Kasumi-1 (cell line): ENCODE results near the gene LSP1.
"Not testable (repeated sequence)": the region's sequence is repeated elsewhere in the genome, so short reads cannot be mapped to it uniquely, and the experiment has no call there.

Experiments
- DNase-seq, 2 experiments: peaks; one replicate each; lab custom pipeline; 2025; lab: John Stamatoyannopoulos, UW

Gene LSP1

GRCh38 chr11:1928891-1929541 lies 76.1 kb downstream of the LSP1 start:
- DNase-seq: no peak

- DNase-seq: no peak
These were observed 77.0 kb downstream of the LSP1 start for GRCh38 chr11:1929621-1930461.

GRCh38 chr11:1930462-1930830 lies 77.6 kb downstream of the LSP1 start:
- DNase-seq: no peak

- DNase-seq: no peak
These were observed 78.6 kb downstream of the LSP1 start for GRCh38 chr11:1931341-1932104.

GRCh38 chr11:1932105-1932480 lies 79.2 kb downstream of the LSP1 start:
- DNase-seq: no peak

GRCh38 chr11:1932681-1933080 lies 79.8 kb downstream of the LSP1 start:
- no peak for DNase-seq

GRCh38 chr11:1933416-1934334 lies 80.8 kb downstream of the LSP1 start:
- no peak for DNase-seq

GRCh38 chr11:1934335-1935155 lies 81.7 kb downstream of the LSP1 start:
- no peak for DNase-seq

GRCh38 chr11:1935156-1936071 lies 82.5 kb downstream of the LSP1 start:
- no peak for DNase-seq

GRCh38 chr11:1936072-1936780 lies 83.3 kb downstream of the LSP1 start:
- DNase-seq: no peak

GRCh38 chr11:1936781-1937615 lies 84.1 kb downstream of the LSP1 start:
- no peak for DNase-seq

GRCh38 chr11:1937616-1938342 lies 84.9 kb downstream of the LSP1 start:
- DNase-seq: no peak

- DNase-seq: no peak
These were observed 85.6 kb downstream of the LSP1 start for GRCh38 chr11:1938343-1939005.

GRCh38 chr11:1939006-1939625 lies 86.2 kb downstream of the LSP1 start:
- no peak for DNase-seq

GRCh38 chr11:1939788-1940187 lies 86.9 kb downstream of the LSP1 start:
- DNase-seq: not testable (repeated sequence)
